HepG2 (cell line): Measurements from ENCODE around the gene MYL12B. TPM values are rescaled to one million over a fixed set of nuclear protein-coding genes. Genes with fewer than 3 reads are reported as not detected.

Experiments used
- AGO1 ChIP-seq: fragments of 200-400 bp; formaldehyde crosslinking; IDR thresholded peaks from 2 replicates; pipeline ENCODE4 v1.6.1; 2017; ENCODE audit warnings: mild to moderate bottlenecking, low read depth, low read length, moderate library complexity; ENCODE audit not compliant: poor library complexity, severe bottlenecking
- ESRRA ChIP-seq: sonication (generic); formaldehyde crosslinking; IDR thresholded peaks from 2 replicates; pipeline ENCODE4 v1.5.1; 2020; ENCODE audit warnings: mild to moderate bottlenecking, low read depth, missing genetic modification reagents
- FOXK1 ChIP-seq: sonication (generic); formaldehyde crosslinking; IDR thresholded peaks from 2 replicates; pipeline ENCODE4 v1.4.0; 2020; ENCODE audit warnings: low read depth, missing genetic modification reagents, borderline replicate concordance
- HMG20B ChIP-seq: conservative IDR thresholded peaks from 2 replicates; pipeline ENCODE4 v1.6.1; 2016; ENCODE audit warnings: missing genetic modification reagents, missing compliant biosample characterization
- PAWR ChIP-seq: sonication (generic); formaldehyde crosslinking; IDR thresholded peaks from 2 replicates; pipeline ENCODE4 v1.4.0; 2020; ENCODE audit warnings: missing genetic modification reagents, mild to moderate bottlenecking, borderline replicate concordance
- SIN3B ChIP-seq: fragments of 150-350 bp; IDR thresholded peaks from 2 replicates; pipeline ENCODE4 v1.6.1; 2014; ENCODE audit warnings: low read length
- SKI ChIP-seq: fragments of 450-650 bp; IDR thresholded peaks from one replicate; pipeline ENCODE4 v1.6.1; 2018; ENCODE audit warnings: mild to moderate bottlenecking; ENCODE audit not compliant: partially characterized antibody
- TBX2 ChIP-seq: sonication (generic); formaldehyde crosslinking; IDR thresholded peaks from 2 replicates; pipeline ENCODE4 v1.5.0; 2020; ENCODE audit warnings: missing genetic modification reagents, mild to moderate bottlenecking, borderline replicate concordance
- YEATS4 ChIP-seq: sonication (generic); formaldehyde crosslinking; IDR thresholded peaks from 2 replicates; pipeline ENCODE4 v1.4.0; 2020; ENCODE audit warnings: missing genetic modification reagents, borderline replicate concordance
- ZBTB38 ChIP-seq: sonication (generic); formaldehyde crosslinking; IDR thresholded peaks from 2 replicates; pipeline ENCODE4 v1.5.1; 2020; ENCODE audit warnings: mild to moderate bottlenecking, missing genetic modification reagents
- ZNF788 ChIP-seq: sonication (generic); formaldehyde crosslinking; IDR thresholded peaks from 2 replicates; pipeline ENCODE4 v1.5.0; 2020; ENCODE audit warnings: mild to moderate bottlenecking, missing genetic modification reagents, borderline replicate concordance
- polyA plus RNA-seq, 8 experiments: library from polyadenylated mRNA; depleted of rRNA in 3 of 8; stranded (reverse) in 7 of 8; unstranded in 1 of 8; fragments of >200 nt; fragmentation: Illumina TruSeq in 4 of 8; extraction: Trizol in 4 of 8; gene quantifications; 2 replicates each; pipeline versions ENCODE4 v1.2.1 to v1.2.3, GENCODE V29; 2011 to 2016; ENCODE audit warnings: low read depth in 4 of 8, missing spikeins in 1 of 8, mixed read lengths in 1 of 8; ENCODE audit not compliant: insufficient read depth in 1 of 8
- total RNA-seq, 5 experiments: library from RNA; depleted of rRNA; stranded (reverse); fragments of >200 nt; fragmentation: Illumina TruSeq; extraction: Trizol; gene quantifications; 2 replicates each; pipeline ENCODE4 v1.2.3, GENCODE V29; 2016; ENCODE audit warnings: low read depth in 1 of 5
- TF ChIP-seq, protein P1 (sequence below): sonication (generic); formaldehyde crosslinking; IDR thresholded peaks from 2 replicates; pipeline ENCODE4 v1.5.0; 2020; ENCODE audit warnings: missing genetic modification reagents, mild to moderate bottlenecking, borderline replicate concordance

Gene MYL12B
- total and polyA plus RNA-seq, 2 of the 13 experiments (the other 11 are each of a cell fraction or from before 2014, with no cell fraction given): 265 to 340 TPM

DNA sequence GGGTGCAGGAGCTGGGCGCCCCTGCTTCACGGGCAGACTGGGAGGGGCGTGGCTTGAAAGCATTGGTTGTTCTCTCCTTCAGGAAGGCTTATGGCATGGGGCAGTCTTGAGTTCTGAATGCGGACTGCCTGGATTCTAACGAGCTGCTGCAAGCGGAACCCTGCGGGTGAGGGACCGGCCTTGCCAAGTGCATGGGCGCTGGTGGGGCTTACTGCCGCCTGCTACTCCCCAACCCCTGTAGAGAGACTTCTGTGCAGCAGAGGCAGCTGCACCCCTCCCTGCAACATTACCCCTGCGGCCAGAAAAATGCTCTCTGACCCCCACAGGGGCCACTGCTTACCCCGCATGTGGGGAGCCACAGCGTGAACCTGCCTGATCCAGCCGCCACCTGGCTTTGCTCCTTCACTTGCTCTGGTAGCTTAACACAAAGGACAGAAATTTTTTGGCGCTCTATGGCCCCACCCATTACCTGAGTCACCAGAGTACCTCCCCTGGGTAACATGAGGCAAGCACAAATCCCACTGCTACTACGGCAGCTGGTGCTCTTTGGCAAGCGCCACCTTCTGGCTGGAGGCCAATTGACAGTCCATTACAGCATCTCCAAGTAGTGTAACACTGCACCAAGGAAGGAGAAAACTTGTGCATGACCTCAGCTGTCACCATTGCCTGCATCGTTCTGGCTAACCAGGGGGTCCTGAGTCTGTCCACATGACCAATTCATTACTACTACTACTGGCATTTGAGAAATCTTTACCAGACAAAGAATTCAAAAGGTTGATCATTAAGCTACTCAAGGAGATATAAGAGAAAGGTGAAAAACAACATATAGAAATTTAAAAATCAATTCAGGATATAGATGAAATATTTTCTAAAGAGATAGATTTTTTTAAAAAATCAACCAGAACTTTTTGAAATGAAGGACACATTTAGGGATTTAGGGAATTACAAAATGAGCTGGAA lies 35.4 kb downstream of the MYL12B start (continued):
- TF ChIP-seq AGO1: no peak
- TF ChIP-seq, protein P1, sequence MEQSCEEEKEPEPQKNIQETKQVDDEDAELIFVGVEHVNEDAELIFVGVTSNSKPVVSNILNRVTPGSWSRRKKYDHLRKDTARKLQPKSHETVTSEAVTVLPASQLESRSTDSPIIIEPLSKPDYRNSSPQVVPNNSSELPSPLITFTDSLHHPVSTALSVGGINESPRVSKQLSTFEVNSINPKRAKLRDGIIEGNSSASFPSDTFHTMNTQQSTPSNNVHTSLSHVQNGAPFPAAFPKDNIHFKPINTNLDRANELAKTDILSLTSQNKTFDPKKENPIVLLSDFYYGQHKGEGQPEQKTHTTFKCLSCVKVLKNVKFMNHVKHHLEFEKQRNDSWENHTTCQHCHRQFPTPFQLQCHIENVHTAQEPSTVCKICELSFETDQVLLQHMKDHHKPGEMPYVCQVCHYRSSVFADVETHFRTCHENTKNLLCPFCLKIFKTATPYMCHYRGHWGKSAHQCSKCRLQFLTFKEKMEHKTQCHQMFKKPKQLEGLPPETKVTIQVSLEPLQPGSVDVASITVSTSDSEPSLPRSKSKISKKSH: peak; percentile 79
- TF ChIP-seq ZNF788 (CRISPR knock-in tag): peak; percentile 90
- peak; percentile 56; the same call in 1 of the 2 replicates for TF ChIP-seq HMG20B
- TF ChIP-seq SIN3B: no peak
- TF ChIP-seq ZBTB38 (CRISPR knock-in tag): peak; percentile 31; the same call in 1 of the 2 replicates
- TF ChIP-seq FOXK1: peak; percentile 71; the same call in 1 of the 2 replicates
- no peak for TF ChIP-seq ESRRA (CRISPR knock-in tag)
- TF ChIP-seq PAWR (CRISPR knock-in tag): no peak
- peak; percentile 85 for TF ChIP-seq YEATS4 (CRISPR knock-in tag)
- TF ChIP-seq SKI: no peak
- TF ChIP-seq TBX2 (CRISPR knock-in tag): peak; percentile 43; the same call in 1 of the 2 replicates
